KBM-7 (cell line): ENCODE results near the gene ZFYVE28.

Experiments
- DNase-seq: peaks from one replicate; pipeline ENCODE4 v3.0.0-alpha.2; 2015
- in situ Hi-C: fragments of 300-500 bp; cut with MboI; formaldehyde crosslinking; loops from 2 replicates; pipeline ENCODE4 v1.14.3; 2020; ENCODE audit warnings: low sequenced_read_pairs, low pct_unique_long_range_greater_than_20kb, mixed read lengths

ZFYVE28 gene

DNA sequence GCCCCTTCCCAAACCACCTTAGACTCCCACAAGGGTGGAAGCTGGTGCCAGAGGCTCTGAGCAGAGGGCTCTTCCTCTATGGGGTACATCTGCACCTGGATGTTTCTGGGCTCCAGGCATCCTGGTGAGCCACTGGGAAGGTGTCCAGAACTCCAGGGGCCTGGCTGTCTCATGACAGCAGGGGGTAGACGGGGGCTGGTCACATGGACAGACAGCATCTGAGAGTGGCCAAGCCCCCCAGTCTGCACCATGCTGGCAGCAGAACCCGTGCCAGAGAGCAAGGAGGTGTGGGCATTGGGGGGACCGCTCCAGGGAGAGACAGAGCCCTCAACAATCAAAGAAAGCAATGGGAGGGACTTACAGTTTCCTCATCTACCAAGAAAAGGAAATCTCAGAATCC is 39.5 kb downstream of the ZFYVE28 start:
- in situ Hi-C loops: no loop called here
- DNase-seq: no peak

DNA sequence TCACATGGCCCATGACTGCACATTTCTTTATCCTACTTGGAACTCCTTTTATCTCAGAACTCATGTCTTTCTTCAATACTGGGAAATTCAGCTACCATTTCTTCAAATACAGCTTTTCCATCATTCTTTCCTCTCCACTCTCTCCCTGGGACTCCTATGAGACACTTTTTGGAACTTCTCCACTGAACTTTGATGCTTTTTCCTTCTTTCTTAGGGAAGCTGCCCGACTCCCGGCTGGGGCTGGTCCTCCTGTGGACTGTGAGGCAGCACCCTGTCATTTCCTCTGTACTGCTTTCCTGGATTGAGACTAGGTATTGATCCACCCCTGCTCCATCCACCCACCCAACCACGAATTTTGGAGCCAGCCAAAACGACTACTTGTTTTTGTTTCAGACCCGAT is 40.0 kb downstream of the ZFYVE28 start:
- in situ Hi-C loops: no loop called here
- no peak for DNase-seq

DNA sequence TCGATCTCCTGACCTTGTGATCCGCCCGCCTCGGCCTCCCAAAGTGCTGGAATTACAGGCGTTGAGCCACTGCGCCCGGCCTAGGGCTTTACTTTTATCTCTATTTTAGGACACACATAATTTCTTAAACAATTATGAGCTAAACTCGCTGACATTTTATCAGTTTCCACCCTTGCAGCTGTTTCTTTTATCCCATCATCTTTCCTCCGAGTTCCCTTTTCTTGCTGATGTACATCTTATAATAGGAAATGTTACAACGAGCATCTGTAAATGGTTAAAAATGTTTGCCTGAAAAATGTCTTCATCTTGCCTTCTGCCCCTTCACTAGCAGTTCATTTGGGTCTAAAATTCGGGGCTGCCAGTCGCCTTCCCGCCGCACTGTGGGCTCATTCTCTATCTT is 41.2 kb downstream of the ZFYVE28 start:
- no peak for DNase-seq
- in situ Hi-C loops: no loop called here

- no peak for DNase-seq
- in situ Hi-C loops: no loop called here
Measured at GRCh38 chr4:2375427-2375826, 43.0 kb downstream of the ZFYVE28 start.

- in situ Hi-C loops: no loop called here
- no peak for DNase-seq
Measured at GRCh38 chr4:2373532-2373931, 44.9 kb downstream of the ZFYVE28 start.

- DNase-seq: no peak
- in situ Hi-C loops: no loop called here
Measured at GRCh38 chr4:2372488-2373030, 45.9 kb downstream of the ZFYVE28 start.

DNA sequence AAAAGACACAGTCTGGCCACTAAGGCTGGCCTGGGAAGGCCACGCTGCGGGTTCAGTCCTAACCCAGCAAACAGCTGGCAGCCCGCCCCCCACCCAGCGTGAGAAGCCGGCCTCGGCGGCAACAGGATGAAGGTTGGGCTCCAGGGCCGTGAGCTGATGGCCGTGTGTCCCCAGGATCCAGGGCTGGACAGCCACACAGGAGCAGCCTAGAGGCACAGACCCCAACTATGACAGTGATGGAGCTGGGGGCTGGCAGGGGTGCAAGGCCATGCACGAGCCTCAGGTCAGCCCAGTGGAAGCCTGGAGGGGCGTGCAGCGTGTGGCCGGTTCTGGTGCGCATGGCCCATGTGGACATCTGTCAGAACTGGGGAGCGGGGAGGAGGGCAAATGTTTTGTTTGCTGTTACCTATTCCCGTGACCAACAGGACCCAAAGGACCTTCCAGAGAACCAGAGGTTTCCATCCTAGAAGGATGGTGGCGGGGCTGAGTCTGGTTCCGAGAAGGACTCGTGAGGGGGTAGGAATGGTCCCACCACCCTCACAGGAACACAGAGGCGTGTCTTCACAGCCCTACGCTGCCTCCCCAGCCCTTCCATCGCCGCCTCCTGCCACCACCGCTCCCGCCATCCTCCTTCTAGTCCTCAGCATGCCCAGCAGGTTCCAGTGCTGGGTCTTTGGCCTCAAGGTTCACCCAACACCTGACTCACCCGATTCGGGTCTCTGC is 46.5 kb downstream of the ZFYVE28 start:
- DNase-seq: no peak
- in situ Hi-C loops: no loop called here

GRCh38 chr4:2370597-2371320 is 47.7 kb downstream of the ZFYVE28 start:
- in situ Hi-C loops: no loop called here
- no peak for DNase-seq

DNA sequence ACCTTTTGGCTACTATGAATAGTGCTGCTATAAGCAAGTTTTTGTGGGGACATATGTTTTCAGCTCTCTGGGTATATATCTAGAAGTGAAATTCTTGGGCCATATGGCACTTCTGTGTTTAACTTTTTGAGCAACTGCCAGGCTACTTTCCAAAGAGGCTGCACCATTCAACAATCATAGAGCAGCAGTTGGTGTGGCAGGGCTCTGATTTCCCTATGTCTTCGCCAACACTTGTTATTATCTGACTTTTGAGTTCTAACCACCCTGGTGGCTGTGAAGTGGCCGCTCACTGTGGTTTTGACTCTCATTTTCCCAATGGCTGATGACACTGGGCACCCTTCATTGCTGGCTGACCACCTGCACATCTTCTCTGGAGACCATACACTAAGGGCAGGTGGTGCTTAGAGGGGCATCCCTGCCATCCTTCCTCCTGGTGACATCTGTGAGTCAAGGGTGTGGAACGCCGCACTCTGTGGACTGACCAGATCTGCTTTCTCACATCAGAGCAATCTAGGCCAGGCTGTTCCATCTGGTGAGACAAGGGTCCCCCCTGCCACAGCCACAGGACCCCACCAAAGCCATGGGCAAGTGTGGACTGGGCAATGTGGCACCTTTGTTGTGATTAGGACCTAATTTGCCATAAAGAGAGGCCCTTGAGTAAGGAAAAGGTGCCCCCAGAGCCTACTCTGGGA is 49.6 kb downstream of the ZFYVE28 start:
- DNase-seq: no peak
- in situ Hi-C loops: no loop called here

DNA sequence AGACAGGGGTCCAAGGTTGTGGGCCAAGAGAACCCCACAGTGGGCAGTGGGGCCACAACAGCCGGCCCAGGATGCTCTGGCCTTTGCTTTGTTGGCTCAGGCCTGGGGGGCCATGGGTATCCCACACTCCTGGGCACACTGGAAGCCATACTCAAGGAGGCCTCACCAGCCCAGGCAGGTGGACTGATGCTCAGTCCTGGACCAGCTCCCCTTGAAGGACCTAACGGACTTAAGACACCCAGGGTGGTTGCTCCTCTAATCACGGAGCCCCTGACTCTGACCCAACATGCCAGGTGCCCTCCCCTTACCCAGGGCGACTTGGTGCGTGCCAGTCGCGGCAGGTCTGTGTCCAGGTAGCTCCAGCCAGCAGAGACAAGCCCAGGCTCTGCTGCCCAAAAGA is 50.8 kb downstream of the ZFYVE28 start:
- in situ Hi-C loops: no loop called here
- no peak for DNase-seq

GRCh38 chr4:2366252-2367192 is 51.9 kb downstream of the ZFYVE28 start:
- no peak for DNase-seq
- in situ Hi-C loops: no loop called here

DNA sequence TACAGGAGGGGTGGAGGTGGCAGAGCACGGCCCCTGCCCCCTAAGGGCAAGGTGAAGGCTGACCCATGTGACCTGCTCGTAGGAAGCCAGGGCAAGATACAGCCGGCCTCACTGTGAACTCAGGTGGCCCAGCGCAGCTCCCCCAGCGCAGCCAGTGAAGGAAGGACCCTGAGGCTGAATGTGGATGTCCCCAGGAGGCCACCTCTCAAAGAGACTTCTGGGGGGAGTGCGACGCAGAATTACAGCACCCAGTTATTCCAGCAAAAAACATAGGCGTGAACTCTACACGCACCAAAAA is 52.6 kb downstream of the ZFYVE28 start:
- no peak for DNase-seq
- in situ Hi-C loops: no loop called here

DNA sequence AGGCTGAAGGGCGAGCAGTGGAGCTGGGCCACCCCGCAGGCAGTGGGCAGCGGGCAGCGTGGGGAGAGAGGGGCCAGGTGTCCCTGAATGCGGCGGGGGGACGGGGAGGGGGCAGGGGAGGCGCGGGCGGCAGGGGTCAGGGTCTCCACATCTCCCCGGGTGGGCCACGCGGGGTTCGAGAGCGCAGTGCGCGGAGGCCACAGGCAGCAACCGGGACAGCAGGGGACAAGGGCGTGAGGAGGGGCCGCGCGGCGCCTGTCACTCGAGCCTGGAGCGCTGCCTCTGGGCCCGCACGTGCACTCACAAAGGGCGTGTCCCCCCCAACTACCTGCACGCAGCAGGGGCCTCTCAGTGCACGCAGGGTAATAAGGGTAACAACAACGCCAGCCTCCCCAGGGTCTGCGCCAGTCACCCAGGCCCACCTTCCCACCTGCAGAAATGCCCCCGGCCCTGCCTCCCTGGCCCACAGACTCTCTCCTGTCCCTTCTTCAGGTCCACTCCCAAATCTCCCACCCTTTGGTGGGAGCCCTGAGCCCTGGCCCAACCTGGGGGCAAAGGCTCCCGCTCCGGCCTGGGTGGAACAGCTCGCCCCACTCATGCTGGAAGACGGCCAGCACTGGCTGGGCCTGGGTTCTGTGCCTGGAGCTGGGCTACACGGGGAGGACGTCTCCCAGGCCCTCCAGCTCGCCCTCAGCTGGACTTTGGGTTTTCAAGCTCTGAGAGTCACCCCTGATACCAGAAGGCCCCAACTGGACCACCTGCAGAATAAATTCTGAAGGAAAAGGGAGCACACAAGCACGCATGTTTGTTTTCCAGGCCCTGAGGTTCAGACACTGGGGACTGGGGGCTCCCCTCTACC is 53.2 kb downstream of the ZFYVE28 start:
- in situ Hi-C loops: no loop called here
- no peak for DNase-seq

DNA sequence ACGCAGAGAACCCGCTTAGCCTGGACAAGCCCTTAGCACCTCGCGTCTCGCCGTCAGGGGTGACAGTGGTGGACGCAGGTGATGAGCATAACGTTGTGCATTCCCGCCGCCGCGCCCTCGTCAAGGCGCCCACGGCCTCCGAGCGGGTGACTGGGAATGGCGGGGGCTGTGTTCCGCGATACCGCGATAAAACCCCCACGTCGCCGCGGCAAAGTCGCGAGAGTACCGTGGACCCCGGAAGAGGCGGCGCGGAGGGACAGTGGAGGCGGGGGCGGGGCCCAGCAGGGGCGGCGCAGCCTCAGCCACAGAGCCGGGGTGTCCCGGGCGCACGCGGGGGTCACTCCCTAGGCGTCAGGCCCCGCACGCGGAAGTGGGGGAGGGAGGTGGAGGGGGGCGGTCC is 53.8 kb downstream of the ZFYVE28 start:
- DNase-seq: no peak
- in situ Hi-C loops: no loop called here

DNA sequence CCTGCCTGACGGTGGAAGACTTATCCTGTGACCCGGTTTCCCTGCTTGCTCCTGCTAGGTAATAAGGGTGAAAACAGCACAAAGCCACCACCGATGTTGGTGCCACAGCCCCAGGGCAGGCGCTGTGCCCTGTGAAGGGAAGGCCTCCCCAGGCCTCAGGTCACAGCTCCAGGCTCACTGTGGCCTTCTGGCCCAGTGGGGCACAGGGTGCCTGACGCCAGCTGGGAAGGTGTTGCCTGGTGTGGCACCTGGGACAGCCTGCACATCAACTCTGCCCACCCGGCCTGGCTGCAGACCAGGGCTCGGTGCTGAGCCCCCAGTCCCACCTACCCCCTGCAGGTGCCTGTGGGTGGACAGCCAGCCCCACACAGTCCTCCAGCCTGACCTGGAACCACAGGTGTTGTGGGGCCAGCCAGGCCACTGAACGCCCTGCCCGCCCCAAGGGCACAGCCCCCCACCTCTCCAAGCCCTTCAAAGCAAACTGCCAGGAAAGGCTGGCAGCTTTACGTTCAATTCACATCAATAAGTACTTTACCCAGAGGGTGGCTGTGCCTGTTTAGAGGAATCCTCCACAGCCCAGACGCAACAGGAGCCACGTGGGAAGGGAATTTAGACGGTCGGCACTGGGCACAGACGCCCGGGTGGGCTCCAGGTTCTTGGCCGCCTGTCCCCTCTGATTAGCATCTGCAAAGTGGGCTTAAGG is 54.3 kb downstream of the ZFYVE28 start:
- DNase-seq: no peak
- in situ Hi-C loops: no loop called here

GRCh38 chr4:2363056-2363721 is 55.3 kb downstream of the ZFYVE28 start:
- peak; percentile 5 for DNase-seq

DNA sequence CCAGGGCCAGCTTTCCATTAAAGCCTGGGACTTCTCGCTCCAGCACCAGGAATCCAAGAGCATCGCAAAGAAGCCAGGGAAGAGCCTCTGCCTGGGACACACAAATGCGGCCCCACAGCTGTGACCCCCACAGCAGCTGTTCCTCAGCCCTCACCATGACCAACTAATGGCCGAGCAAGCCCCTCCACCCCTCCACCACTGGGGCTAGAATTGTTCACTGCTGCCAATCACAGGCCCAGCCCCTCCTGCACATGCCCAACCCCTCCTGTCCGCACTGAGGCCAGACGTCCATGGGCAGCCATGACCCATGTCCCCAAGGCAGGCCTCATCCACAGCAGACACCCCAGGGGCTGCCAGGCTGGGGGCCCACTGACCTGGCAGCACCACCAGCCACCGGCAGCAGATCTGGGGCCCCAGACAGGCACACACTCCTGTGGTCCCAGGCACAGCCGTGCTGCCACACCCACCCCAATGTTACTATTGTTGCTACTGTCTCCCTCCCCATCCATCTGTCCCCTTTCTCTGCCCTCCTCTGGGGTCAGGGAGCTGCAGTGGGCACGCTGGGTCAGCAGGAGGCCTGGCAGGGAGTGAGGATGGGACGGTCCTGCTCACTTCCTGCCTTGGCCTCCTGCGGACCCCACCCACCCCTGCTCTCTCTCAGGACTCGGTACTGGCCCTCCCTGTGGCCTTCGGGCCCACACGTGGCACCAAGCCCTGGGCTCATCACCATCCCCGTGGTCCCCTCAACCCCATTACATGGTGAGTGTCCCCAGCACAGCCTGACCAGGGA is 56.0 kb downstream of the ZFYVE28 start:
- in situ Hi-C loops: no loop called here
- no peak for DNase-seq

More at GRCh38 chr4:2363056-2363721, 55.3 kb downstream of the ZFYVE28 start:
- in situ Hi-C loops: no loop called here
